NCI-H460 (cell line): ENCODE measurements around the gene KLHDC1. TPM values are rescaled to one million over a fixed set of nuclear protein-coding genes. Genes with fewer than 3 reads are reported as not detected.
"Not testable (repeated sequence)": the region's sequence is repeated elsewhere in the genome, so short reads cannot be mapped to it uniquely, and the experiment has no call there.

Source experiments
- DNase-seq: peaks from one replicate; pipeline ENCODE4 v3.0.0-alpha.2; 2016; ENCODE audit warnings: low read depth; ENCODE audit errors: extremely low read depth
- polyA plus RNA-seq: library from polyadenylated mRNA; depleted of rRNA; stranded (reverse); fragments of >200 nt; gene quantifications from 2 replicates; pipeline ENCODE4 v1.2.3, GENCODE V29; 2014; cell fraction: nucleus; rRNA removed
- total RNA-seq: library from RNA; depleted of rRNA; stranded (reverse); fragments of >200 nt; shearing (Covaris generic); gene quantifications from 2 replicates; pipeline ENCODE4 v1.2.3, GENCODE V29; 2014; rRNA removed

The KLHDC1 gene
- 0.47 and 0.69 TPM in 2 replicates for total RNA-seq
- 0.88 and 2.1 TPM in 2 replicates for polyA plus RNA-seq

- DNase-seq = peak; percentile 42
These were observed at the start of gene KLHDC1 for GRCh38 chr14:49692811-49693734. KLHDC1 (plus strand) TSS chr14:49693120; CDS start chr14:49693195, 75 bp downstream.

- DNase-seq = no peak
These were observed 39.4 kb upstream of the KLHDC1 start for GRCh38 chr14:49653508-49653907.

GRCh38 chr14:49654511-49654910 lies 38.4 kb upstream of the KLHDC1 start:
- no peak for DNase-seq

DNA sequence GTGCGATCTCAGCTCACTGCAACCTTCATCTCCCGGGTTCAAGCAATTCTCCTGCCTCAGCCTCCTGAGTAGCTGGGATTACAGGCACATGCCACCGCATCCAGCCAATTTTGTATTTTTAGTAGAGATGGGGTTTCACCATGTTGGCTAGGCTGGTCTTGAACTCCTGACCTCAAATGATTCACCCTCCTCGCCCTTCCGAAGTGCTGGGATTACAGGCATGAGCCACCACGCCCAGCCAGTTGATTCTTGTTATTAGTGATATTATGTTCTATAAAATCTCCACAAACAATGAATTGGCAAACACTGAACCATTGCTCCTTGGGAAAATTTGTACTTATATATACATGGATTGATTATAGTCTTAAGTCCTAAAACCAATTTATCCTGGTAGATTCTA lies 35.4 kb upstream of the KLHDC1 start:
- not testable (repeated sequence) for DNase-seq

GRCh38 chr14:49659526-49660455 lies 33.1 kb upstream of the KLHDC1 start:
- peak; percentile 16 for DNase-seq

- DNase-seq = no peak
These were observed 22.4 kb upstream of the KLHDC1 start for GRCh38 chr14:49670475-49670874.

GRCh38 chr14:49673586-49673985 lies 19.3 kb upstream of the KLHDC1 start:
- DNase-seq = no peak

- no peak for DNase-seq
These were observed 15.3 kb upstream of the KLHDC1 start for GRCh38 chr14:49677643-49678042.

- DNase-seq = no peak
These were observed 13.6 kb upstream of the KLHDC1 start for GRCh38 chr14:49679271-49679670.

- no peak for DNase-seq
These were observed 6.5 kb upstream of the KLHDC1 start for GRCh38 chr14:49686425-49686824.

GRCh38 chr14:49687942-49688700 lies 4.8 kb upstream of the KLHDC1 start, which contains the start of gene POLE2:
POLE2 (minus strand) TSS chr14:49688214; CDS start chr14:49688203, 11 bp downstream.
- DNase-seq = peak; percentile 64

- DNase-seq = no peak
These were observed 4.3 kb upstream of the KLHDC1 start for GRCh38 chr14:49688701-49689030.

DNA sequence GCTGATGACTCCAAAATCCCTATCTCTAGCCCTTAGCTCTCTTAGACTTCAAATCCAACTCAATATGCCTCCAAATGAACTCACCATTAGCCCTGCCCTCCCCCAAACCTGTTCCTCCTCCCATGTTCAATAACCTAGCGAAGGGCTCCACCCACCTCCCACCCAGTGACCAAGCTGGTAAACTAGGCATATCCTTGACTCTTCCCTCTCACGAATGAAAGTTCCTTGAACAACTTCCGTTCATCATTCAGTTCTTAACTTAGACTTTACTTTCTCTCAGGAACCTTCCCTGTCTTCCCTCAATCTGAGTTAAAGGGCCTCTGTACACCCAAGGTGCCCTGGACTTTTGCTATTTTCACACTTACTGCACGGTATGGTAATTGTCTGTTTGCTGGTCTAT lies 1.9 kb upstream of the KLHDC1 start:
- no peak for DNase-seq

GRCh38 chr14:49692193-49692757 lies 645 bp upstream of the KLHDC1 start:
- no peak for DNase-seq

DNA sequence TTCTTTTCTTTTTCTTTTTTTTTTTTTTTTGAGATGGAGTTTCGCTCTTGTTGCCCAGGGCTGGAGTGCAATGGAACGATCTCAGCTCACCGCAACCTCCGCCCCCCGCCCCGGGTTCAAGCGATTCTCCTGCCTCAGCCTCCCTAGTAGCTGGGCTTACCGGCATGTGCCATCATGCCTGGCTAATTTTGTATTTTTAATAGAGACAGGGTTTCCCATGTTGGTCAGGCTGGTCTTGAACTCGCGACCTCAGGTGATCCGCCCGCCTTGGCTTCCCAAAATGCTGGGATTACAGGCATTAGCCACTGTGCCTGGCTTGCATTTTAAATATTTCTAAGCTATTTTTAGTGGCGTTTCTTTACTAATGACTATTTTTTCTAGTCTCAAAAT lies 810 bp downstream of the KLHDC1 start:
- not testable (repeated sequence) for DNase-seq

DNA sequence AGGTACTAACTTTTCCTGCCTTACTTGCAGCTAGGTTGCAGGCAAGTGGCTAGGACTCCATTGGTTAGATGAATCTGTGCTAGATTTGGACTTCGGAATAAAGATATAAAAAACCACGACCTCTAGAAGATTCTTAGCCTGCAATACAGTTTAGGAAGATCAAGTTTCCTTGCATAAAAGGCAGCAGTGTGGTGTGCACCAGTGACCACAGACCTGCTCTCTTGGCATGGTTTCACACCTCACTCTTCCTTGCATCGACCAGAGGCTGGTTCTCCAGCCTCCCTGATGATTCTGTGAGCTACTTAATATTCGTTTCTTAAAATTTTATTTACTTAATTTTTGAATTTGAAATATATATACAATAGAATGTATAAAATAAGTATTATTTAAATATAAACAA lies 9.8 kb downstream of the KLHDC1 start:
- no peak for DNase-seq

DNA sequence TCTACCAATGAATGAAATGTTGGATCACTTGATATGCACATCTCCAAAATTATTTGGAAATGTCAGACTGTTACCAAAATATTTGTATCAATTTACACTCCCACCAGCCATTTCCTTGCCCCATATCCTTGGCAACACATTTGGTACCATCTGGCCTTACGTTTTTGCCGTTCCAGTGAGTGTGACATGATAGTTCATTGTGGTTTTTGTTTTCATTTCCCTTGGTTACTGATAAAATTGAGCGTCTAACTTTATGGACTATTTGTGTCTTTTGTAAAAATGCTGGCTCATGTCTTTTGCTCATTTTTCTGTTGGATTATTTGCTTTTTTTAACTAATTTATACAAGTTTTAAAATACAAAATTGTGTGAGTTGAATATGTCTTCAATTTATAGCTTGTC lies 11.0 kb downstream of the KLHDC1 start:
- DNase-seq = no peak

GRCh38 chr14:49704471-49704870 lies 11.6 kb downstream of the KLHDC1 start:
- not testable (repeated sequence) for DNase-seq

DNA sequence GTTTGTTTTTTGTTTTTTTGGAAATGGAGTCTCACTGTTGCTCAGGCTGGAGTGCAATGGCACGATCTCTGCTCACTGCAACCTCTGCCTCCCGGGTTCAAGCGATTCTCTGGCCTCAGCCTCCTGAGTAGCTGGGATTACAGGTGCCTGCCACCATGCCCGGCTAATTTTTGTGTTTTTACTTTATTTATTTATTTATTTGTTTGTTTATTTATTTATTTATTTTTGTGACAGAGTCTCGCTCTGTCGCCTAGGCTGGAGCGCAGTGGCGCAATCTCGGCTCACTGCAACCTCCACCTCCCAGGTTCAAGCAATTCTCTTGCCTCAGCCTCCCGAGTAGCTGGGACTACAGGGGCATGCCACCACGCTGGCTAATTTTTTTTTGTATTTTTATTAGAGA lies 18.1 kb downstream of the KLHDC1 start:
- not testable (repeated sequence) for DNase-seq

GRCh38 chr14:49720744-49721143 lies 27.8 kb downstream of the KLHDC1 start:
- DNase-seq = no peak
